ENCODE data around the gene PAPPA2.

- no peak for TF ChIP-seq EZH2 (IDR thresholded peaks at IDR 0.05; ENCODE audit: borderline replicate concordance, low read depth, low read length, poor library complexity, severe bottlenecking)
- no peak for TF ChIP-seq CTCF (conservative IDR thresholded peaks at IDR 0.05; ENCODE audit: low read depth, low read length)
These were observed 229.5 kb downstream of the PAPPA2 start for GRCh38 chr1:176692431-176692830.
